HG03139 (cell line): Measurements from ENCODE around the gene KCNJ10.

Source experiments
- ATAC-seq: cut with Tn5 transposase; IDR thresholded peaks from one replicate; pipeline ENCODE4 v1.9.1; 2021; ENCODE audit not compliant: unreplicated experiment

KCNJ10 gene

DNA sequence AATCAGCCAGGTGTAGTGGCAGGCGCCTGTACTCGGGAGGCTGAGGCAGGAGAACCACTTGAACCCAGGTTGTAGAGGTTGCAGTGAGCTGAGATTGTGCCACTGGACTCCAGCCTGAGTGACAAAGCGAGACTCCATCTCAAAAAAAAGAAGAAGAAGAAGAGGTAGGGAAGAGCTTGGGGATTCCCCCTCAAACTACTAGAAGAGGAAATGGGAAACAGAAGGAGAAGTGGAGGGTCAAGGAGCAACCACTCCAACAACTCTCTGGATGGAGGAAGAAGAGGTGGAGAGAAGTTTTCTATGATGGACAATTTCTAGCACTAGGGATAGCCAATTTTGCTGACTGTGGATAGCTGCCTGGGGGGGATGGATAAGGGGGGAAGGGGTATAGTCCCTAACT lies 101.1 kb downstream of the KCNJ10 start:
- ATAC-seq = no peak

DNA sequence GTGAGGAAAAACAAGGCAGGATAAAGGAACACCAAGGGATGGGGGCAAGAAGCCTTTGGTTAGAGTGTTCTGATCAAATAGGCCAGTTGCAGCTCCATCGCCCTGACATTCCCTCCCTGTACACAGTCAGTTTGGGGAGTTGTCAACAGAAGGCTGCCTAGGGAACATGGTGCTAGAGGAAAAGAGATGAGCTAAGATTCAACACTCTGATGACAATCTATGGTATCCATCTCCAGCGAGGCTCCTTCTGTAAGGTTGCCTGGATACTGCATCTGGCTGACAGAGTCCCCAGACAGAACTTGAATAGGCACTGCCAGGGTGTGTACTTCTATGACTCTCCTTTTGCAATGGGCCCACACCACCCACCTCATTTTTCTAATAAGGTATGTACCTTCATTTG lies 104.7 kb downstream of the KCNJ10 start:
- no peak for ATAC-seq

DNA sequence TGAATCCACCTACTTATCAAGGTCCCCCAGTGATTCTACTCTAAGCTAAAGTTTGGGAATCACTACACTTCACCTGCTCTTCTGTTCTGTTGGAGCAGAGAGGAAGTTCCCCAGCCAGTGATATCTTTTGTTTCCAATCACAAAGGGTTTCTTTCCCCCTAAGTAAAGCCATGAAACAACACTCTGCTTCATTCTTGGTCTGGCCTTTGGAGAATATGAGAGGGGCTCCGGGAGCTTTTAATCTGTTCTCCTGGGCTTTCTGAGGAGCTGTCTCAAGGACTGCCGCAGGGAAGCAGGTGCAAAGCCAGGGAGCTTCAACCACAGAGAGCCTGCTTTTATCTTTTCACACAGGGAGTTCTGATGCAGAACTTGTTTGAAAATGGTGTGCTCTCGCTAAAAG lies 105.8 kb downstream of the KCNJ10 start:
- no peak for ATAC-seq

DNA sequence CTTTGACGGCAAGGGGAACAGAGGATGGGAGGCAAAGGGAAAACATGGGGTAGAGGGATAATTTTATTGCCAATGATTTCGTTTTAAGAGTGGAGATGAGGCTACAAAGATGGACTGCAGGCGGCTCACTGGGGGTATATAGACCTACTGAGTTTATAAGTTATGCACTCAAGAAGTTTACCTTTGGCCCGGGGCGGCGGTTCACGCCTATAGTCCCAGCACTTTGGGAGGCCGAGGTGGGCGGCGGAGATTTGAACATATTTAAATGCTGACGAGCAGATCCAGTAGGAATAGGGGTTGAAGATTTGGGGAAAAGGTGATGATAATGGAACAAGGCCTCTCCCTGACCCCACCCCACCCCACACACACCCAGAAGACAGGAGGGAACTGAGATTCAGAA lies 107.8 kb downstream of the KCNJ10 start:
- ATAC-seq = no peak

DNA sequence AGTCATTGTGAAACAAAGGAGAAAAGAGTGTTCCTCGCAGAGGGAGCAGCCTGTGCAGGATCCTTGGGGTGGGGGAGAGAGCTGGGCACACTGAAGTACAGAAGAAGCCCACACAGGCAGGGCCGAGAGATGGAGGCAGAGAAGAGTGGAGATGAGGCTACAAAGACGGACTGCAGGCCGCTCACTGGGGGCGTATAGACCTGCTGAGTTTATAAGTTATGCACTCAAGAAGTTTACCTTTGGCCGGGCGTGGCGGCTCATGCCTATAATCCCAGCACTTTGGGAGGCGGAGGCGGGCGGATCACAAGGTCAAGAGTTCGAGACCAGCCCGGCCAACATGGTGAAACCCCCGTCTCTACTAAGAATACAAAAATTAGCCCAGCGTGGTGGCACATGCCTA lies 108.3 kb downstream of the KCNJ10 start:
- ATAC-seq = no peak

DNA sequence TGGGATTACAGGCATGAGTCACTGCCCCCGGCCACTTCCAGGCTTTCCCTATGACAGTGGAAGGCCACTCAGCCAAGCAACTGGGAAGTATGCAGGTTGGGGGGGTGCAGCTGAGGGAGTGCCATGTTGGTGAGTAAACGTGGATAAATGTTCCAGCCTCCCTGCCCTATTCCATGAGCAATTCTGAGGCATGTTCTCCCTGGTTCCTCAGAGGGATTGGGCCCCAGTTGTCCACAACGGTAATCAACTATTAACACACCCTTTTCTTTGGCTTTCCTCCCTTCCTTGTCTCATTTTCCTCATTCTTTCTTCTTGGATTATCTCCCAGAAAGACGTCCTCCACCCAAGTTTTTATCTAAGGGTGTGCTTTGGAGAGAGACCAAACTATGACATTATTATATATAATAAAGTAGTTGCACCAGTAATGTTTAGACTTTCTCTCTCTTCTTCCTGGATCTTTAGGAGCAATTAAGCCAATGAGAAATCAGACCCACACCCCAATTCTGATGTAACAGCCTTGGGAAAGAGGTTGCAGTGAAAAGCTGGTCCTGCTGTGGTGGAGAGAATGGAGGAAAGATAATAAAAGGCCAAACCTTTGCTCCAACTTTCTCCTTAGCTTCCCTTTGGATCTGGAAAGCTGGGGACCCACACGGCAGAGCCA lies 109.1 kb downstream of the KCNJ10 start:
- no peak for ATAC-seq

DNA sequence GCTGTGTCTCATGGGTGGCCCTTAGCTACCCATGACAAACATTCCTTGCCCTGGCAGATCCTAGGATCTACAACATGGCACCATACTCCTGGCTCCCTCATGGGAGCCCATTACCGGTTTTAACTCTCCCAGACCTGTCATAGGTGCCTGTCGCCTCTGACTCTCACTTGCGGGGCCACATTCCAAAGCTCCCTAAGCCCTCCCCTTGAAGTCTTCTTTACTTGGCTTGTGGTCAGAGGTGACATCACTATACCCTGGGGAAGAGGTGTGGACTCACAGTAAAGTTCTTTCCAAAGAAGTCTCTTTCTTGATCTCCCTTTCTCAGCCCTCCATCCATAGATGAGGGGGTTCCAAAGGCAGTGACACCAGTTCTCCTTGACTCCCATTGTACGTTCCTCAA lies 110.5 kb downstream of the KCNJ10 start:
- ATAC-seq = no peak

DNA sequence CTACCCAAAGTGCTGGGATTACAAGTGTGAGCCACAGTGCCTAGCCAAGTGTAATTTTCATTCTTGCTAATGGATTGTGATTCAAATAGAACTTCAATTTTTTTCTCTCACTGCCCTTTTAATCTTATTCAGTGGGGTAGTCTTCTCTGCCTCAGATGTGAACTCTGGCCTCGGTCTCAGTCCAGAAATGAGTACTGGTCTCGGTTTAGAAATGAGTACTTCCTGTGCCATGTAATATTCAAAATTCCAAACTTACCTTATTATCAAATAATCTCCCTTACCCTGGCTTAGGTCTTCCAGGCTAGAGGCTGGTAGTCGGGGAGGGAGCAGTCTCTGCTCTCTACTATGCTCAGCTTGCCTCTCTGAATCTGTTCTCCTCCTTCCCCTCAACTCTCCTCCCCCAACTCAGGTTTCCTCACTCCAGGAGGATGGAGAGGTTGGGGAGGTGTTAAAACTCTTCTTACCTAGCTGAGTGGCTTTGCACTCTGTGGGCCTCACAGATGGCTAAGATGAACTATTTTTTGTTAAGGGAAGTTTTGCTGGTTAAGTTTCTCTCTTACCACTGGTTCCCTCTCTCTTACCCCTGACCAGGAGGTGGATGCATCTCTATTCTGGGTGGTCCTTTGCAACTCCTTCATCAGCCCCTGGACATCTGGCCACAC lies 111.1 kb downstream of the KCNJ10 start:
- ATAC-seq = no peak

DNA sequence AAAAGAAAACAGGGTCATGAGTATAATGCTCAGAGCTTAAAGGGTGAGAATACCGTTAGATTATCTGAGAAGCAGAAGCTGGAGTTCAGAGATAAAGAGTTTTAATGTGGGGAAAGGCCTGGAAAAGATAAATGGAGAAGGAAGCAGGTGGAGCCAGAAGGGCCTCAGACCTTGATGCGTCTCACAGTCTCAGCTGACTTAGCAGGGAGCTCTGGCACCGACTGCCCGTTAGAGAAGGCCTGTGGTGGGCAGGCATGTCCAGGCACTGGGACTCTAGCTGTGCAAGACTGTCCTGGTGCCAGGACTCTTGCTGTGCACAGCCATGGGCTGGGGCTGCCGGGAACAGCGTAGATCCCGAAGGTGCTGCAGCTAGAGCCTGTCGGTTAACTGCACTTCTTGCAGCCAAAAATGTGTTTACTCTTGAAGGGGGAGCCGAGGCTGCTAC lies 112.1 kb downstream of the KCNJ10 start:
- no peak for ATAC-seq

DNA sequence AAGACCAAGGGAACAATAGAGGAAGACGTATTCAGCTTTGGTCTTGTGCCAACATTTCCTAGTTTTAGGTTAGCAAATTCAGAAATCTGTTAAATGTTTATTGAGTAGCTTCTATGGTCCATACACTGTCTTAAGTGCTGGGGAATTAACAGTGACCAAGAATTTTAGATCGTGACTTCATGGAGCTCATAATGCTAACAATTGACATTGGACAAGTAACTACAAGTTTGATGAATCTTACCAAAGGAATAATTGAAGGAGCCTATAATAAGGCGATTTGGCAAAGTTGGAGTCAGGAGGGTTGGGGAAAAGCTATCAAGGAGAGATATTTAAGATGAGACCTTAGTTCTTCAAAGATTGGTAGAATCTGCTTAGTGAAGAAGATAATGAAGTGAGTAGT lies 114.5 kb downstream of the KCNJ10 start:
- ATAC-seq = no peak

DNA sequence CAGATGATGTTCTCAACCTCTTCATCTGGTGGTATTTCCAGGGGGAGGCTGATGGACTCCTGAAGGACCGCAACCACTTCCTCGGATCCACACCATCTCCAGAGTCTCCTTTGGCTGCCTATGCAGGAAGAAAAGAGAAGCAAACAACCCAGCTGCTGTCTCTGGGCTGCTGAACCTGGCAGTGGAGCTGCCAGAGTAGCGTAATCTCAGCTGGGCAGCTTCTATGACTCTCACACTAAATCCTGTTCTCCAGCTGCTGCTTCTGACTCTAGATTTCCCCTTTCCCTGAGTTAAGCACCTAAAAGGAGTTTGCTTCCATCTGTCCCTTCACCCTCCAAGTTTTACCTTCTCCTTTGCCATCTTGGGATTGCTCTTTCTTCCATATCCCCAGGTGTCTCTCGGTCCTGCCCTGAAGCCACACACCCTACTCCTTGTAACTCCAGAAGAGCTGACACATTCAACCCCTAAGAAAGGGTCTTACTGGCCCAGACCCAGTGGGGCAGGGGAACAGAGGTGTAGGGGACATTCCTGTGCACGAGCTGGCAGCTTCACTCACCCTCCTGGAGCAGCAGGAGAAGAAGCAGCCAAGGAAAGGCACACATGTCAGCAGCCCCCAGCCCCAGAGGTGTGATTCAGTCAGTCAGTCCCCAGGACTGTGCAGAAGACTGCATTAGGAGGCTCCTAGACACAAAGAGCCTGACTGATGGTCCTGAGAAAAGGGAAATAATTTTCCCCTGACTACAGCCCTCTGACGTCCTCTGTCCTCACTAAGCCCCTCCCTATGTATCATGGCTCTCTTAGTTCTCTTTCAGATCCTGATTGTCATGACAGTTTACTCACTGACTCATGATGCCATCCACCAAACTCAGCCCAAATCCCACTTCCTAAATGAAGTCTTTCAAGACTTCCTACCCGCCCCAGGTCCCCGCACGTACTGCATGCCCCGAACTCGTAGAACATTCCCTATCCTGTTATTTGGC lies 116.1 kb downstream of the KCNJ10 start, which contains the start of gene SLAMF9:
Gene SLAMF9 (minus strand): TSS at position 702 of the 980 bp plus-strand sequence. CDS start 100 bp downstream, at position 602.
- no peak for ATAC-seq

DNA sequence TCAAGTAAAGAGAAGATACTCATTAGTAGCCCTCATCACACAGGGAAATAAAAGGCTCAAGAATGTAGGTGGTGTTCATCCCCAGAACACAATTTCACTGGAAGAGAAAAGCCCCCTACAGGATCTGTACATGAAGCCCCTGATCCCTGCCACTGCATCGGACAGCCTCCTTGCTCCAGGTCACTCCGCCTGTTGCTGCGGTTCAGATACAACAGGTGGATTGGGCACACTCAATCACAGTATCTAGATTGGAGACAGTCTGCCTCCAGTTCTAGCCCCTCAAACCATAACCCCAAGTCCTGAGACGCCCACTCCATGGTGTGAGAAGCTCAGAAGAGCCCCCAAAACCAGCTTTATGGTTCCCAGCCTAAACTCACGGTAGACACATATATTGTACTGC lies 117.0 kb downstream of the KCNJ10 start:
- ATAC-seq = no peak

DNA sequence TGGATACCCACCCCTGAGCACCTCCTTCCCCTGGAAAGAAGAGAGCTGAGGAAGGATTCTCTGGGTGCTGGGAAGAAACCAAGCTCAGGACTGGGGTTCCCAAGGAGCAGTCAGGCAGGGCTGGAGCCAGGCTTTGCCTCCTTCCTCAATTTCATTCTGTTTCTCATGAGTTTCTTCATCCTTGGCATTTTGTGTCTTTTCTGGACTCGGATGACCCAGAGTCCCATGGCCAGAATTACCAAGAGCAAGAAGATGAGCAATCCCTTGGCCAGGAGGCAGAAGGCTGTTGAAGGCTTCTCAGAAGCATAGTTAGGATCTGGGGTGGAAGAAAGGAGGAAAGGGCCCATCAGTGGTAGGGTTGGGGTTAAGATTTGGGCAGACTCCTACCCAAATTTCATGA lies 118.4 kb downstream of the KCNJ10 start:
- no peak for ATAC-seq

DNA sequence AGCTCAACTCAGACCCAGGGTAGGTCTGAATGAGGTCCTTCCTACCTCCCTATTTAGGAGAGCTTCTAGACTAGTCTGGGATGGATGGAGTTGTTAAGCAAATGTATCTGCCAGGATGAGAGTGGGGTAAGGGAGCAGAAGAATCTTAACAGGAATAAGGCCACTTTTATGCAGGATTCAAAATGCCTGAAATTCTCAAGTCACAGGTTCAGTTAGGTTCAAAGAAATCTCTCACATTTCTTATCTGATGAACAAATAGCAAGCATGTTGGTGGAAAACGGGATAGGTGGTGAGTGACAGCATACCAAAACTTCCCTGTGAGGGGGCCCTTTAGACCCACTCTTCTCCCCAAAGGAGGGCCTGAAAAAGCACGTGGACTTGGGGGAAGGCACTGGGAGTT lies 118.9 kb downstream of the KCNJ10 start:
- ATAC-seq = no peak

DNA sequence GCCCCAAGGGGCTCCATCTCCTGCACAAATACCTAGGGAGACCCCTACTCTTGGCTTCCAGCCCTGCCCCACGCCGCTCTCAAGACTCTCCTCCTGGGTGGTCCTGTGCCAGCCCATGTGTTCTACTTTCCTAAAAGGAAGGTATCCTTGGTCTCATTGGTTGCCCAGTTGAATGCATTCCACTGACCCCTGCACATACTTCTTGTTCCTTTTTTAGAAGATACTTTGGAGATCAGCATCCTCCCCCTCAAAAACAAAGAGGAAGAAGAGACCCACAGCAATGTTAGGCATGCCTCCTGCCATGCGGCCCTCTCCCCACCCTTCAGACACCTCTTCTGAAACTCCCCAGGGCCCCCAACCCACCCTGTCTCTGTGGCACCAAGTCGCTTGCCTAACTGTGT lies 120.0 kb downstream of the KCNJ10 start:
- no peak for ATAC-seq

DNA sequence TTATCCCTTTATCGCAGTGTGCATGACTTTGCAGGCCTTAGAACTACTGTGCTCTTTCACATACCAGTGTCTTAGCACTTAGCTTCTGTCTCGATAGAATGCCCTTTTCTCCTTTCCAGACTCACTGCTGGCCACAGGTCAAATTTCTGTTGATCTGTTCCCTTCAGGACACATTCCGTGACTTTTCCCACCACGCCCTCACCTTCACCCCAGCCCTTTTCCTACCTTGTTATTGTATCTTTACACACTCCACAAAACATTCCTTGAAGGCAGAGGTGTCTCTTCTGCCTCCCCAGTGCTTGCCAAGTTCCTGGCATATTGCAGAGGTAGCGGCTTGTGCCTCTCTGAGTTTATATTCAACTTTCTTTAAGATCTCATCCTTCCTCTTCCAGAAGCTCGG lies 120.8 kb downstream of the KCNJ10 start:
- ATAC-seq = no peak
